GM12892 (cell line): ENCODE measurements around the gene DCLK2.

Experiments used
- POLR2A ChIP-seq: IDR thresholded peaks from 2 replicates; pipeline ENCODE4 v1.6.1; 2011; ENCODE audit warnings: low read depth, low read length, control low read depth
- POLR2AphosphoS5 ChIP-seq: IDR thresholded peaks from 2 replicates; pipeline ENCODE4 v1.6.1; 2011; ENCODE audit warnings: low read depth, low read length, control low read depth

DNA sequence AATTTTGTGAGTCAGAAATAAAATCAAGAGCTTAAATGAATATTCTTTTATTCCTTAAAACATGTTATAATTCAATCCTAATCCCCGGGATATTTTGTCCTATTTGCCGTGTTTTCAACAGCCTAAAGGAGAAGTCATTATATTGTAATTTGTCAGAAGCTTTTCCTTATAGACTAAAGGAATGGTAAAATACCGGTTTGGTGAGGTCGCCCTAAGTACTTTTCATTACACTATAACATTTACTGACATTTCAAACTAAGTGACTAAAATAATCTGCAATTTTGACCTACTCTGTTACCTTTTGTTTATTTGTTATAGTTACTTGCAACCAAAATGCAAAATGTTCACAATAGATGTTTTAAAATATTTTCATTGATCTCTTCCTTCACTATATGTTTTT, 8.8 kb downstream of the DCLK2 start:
- TF ChIP-seq POLR2A (no peak), POLR2AphosphoS5 (no peak)
